ENCODE data around the gene LAMC2.

Gene LAMC2

DNA sequence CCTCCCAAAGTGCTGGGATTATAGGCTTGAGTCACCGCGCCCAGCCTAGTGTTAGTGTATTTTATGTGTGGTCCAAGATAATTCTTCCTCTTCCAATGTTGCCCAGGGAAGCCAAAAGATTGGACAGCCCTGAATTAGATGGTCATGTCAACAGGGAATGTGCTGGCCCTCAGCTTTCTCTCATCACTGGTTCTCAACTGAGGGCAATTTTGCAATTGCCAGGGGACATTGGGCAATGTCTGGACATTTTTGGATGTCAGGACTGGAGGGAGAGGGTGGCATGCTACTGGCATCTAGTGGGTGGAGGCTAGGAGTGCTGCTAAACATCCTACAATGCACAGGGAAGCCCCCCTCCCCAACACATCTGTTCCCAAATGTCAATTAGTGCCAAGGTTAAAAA, 95.0 kb downstream of the LAMC2 start:
- DNase-seq (ENCODE audit: low read depth) = no peak
- TF ChIP-seq, protein P1, sequence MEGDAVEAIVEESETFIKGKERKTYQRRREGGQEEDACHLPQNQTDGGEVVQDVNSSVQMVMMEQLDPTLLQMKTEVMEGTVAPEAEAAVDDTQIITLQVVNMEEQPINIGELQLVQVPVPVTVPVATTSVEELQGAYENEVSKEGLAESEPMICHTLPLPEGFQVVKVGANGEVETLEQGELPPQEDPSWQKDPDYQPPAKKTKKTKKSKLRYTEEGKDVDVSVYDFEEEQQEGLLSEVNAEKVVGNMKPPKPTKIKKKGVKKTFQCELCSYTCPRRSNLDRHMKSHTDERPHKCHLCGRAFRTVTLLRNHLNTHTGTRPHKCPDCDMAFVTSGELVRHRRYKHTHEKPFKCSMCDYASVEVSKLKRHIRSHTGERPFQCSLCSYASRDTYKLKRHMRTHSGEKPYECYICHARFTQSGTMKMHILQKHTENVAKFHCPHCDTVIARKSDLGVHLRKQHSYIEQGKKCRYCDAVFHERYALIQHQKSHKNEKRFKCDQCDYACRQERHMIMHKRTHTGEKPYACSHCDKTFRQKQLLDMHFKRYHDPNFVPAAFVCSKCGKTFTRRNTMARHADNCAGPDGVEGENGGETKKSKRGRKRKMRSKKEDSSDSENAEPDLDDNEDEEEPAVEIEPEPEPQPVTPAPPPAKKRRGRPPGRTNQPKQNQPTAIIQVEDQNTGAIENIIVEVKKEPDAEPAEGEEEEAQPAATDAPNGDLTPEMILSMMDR (IDR thresholded peaks at IDR 0.05; ENCODE audit: low read depth, low read length, missing control alignments) = no peak
- no peak overlapping the region for H3K4me3 ChIP-seq (ENCODE audit: low read depth, low read length)

DNA sequence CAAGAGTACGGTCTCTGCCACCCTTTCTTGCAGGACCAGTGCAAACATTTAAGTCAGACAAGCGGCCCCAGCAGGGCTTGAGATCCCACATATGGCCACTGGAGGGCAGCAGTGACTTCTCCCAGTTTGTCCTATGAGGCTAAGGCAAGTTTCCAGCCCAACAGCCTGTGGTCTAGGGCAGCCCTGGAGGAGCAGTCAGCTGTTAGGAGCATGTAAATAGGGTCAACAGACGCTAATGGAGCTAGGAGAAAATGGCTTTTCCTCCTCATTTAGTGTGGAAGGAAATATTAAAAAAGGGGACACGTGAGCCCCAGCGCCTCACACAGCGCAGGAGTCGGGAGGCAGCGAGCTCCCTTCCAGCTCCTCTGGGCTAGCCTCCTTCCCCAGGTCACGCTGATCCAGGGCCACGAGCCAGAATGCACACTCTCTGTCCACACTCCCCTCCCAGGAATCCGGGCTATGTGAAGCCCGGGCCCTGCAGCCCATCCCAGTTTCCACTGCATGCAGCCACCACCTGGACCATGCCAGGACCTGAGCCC, 95.6 kb downstream of the LAMC2 start:
- TF ChIP-seq, protein P1 (IDR thresholded peaks at IDR 0.05; ENCODE audit: low read depth, low read length, missing control alignments) = peak; percentile 90
- no peak overlapping the region for H3K4me3 ChIP-seq (ENCODE audit: low read depth, low read length)
- DNase-seq (ENCODE audit: low read depth) = peak; percentile 54

DNA sequence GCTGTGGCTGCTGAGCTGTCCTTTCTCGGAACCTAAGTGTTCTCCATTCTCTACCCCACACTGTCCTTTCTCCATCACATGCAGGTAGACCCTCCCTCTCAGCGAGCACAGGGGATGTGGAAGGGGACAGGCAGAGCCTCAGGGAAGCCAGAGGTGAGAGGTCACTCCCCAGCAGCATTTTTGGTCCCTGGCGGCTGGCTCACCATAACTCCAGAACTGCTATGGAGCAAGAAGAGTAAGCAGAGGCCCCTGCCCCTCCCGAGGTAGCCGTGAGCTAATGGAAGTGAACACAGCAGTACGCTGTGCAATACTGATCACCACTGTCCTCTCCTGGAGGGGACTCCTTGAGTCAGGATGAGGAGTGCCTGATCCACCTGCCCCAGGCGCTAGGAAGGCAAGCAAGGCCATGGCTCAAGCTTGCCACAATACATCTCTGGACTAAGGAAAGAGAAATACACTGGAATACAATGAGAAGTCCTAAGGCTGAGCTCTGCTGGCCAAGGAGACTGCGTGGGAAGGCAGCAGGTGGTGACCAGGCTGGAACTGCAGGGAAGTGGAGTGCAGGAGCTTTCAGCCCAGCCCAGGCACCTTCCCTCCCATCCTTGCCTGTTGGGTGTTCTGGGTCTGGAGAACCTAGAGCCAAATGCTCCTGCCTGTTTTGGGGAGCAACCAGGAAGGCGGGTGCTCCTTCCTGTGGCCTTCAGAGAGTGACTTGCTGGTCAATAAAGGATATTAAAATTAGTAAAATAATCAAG, 96.2 kb downstream of the LAMC2 start:
- H3K4me3 ChIP-seq (ENCODE audit: low read depth, low read length) = no peak overlapping the region
- TF ChIP-seq, protein P1 (IDR thresholded peaks at IDR 0.05; ENCODE audit: low read depth, low read length, missing control alignments) = no peak
- DNase-seq (ENCODE audit: low read depth) = no peak

DNA sequence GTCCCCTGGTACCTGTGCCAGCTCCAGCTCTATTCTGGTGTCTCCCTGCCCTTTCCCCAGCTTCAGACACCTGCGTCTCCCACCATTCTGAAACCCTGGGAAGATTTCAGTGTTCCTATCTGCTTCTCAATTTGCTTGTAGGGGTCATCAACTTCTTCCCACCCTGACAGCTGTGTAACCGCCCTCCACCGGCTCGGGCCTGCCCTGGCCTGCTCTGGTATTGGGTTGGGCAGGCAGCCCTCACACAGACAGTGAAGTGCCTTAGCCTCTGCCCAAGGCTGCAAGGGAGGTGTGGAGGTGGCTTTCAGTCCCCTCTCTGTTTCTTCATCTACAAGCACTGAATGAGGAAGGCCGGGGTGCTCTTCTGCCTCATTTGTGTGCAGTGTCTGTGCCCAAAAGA, 97.2 kb downstream of the LAMC2 start:
- TF ChIP-seq, protein P1 (IDR thresholded peaks at IDR 0.05; ENCODE audit: low read depth, low read length, missing control alignments) = no peak
- no peak for DNase-seq (ENCODE audit: low read depth)
- no peak overlapping the region for H3K4me3 ChIP-seq (ENCODE audit: low read depth, low read length)

GRCh38 chr1:183284086-183284485, 98.0 kb downstream of the LAMC2 start:
- TF ChIP-seq, protein P1 (IDR thresholded peaks at IDR 0.05; ENCODE audit: low read depth, low read length, missing control alignments) = no peak
- no peak for DNase-seq (ENCODE audit: low read depth)
- H3K4me3 ChIP-seq (ENCODE audit: low read depth, low read length) = no peak overlapping the region

DNA sequence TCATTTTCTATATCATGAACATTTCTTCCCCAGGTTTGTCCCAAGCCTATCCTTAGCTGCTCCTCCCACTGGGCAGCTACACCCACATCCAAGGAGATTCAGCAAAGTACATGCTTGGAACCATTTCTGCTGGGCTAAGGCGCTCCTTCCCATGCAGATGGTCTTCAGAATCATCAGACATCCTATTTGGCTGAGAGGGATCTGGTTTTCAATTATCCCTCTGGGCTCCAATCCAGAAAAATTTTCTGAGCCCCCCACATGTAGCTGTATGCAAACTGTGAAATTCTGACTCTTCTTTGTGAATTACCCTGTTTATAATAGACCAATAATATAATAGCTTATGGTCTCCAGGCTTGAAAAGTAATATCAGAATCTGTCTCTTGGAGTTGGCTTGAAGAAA, 99.2 kb downstream of the LAMC2 start:
- H3K4me3 ChIP-seq (ENCODE audit: low read depth, low read length) = no peak overlapping the region
- no peak for DNase-seq (ENCODE audit: low read depth)
- TF ChIP-seq, protein P1 (IDR thresholded peaks at IDR 0.05; ENCODE audit: low read depth, low read length, missing control alignments) = no peak

GRCh38 chr1:183285746-183286145, 99.7 kb downstream of the LAMC2 start:
- H3K4me3 ChIP-seq (ENCODE audit: low read depth, low read length) = no peak overlapping the region
- TF ChIP-seq, protein P1 (IDR thresholded peaks at IDR 0.05; ENCODE audit: low read depth, low read length, missing control alignments) = no peak

More at GRCh38 chr1:183285746-183286145, 99.7 kb downstream of the LAMC2 start:
- no peak for DNase-seq (ENCODE audit: low read depth)
